ENCODE measurements around the gene OPTC.

The OPTC gene

DNA sequence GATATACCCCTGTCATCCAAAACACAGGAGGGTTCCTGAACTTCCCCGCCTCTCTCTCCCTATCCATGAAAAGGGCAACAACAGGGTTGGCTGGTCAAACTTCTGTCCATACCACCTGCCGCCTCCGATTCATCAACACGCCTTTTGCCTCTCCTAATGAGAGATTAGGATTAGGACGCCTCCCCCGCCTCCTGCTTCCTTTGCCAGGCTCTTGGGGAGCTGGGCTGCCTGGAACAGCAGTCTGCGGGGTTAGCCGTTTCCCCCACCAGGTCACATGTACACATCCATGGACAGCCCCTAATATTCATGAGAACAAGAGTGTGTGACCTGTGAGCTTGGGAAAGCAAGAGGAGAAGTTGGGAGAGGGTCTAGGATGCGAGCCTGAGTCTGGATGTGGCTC lies 2.3 kb upstream of the OPTC start:
- no peak for DNase-seq (ENCODE audit: low read depth, low spot score)

DNA sequence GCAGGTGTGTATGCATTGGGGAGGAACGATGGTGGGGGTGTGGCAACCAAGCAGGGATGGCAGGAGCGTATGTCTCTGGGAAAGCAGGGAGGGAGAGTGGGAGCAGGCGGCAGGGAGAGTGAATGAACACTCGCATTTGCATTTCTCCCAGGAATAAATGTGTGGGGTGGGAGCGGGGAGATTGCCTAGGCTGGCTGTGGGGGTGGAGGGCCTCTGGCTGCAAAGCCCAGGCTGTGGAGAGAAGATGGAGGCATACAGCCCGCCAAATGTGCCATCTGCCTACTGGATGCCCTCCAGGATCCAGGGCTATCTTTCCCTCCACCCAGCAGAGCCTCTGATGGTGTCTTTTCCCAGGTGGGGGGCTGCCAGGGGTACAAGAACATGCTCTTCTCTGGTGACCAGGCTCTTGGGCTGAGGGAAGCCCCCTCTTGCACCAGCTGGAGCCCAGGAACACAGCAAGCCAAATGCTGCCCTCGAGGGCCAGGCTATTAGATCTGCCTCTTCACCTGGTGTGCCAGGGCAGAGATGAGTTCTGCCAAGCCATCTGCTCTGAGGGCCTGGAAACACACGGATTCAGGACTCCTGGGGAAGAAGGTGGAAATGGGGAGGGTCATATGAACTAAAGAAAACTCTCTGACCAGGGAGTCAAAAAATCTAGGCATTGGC lies 1.7 kb upstream of the OPTC start:
- DNase-seq (ENCODE audit: low read depth, low spot score) = no peak

DNA sequence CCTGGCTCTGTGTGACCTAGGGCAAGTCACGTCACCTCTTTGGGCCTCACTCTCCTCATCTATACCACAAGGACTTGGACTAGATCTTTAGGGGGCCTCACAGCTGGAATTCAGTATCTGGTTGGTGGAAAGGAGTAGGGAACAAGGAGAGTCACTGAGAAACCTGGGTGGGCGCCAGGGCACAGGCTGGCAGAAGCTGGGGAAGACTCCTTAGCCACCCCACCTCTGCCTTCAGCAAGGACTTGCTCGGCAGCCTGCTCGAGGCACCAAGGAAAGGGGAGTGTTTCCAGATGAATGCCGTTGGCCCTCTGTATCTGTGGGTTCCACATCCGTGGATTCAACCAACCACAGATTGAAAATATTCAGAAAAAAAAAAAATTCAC lies 1.2 kb upstream of the OPTC start:
- no peak for DNase-seq (ENCODE audit: low read depth, low spot score)

DNA sequence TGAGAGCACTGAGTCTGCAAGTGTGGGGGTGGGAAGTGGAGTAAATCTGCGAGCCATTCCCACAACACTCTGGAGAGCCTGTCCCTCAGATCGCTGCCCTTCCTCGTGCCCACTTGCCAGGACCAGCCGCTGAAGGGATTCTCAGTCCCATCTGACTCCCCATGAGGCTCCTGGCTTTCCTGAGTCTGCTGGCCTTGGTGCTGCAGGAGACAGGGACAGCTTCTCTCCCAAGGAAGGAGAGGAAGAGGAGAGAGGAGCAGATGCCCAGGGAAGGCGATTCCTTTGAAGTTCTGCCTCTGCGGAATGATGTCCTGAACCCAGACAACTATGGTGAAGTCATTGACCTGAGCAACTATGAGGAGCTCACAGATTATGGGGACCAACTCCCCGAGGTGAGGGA lies 1.9 kb downstream of the OPTC start:
- no peak for DNase-seq (ENCODE audit: low read depth, low spot score)

- no peak for DNase-seq (ENCODE audit: low read depth, low spot score)
Measured at GRCh38 chr1:203497269-203497777, 3.4 kb downstream of the OPTC start.

GRCh38 chr1:203499643-203500278 lies 5.8 kb downstream of the OPTC start:
- no peak for DNase-seq (ENCODE audit: low read depth, low spot score)

- DNase-seq (ENCODE audit: low read depth, low spot score) = no peak
Measured at GRCh38 chr1:203500279-203500678, 6.3 kb downstream of the OPTC start.

DNA sequence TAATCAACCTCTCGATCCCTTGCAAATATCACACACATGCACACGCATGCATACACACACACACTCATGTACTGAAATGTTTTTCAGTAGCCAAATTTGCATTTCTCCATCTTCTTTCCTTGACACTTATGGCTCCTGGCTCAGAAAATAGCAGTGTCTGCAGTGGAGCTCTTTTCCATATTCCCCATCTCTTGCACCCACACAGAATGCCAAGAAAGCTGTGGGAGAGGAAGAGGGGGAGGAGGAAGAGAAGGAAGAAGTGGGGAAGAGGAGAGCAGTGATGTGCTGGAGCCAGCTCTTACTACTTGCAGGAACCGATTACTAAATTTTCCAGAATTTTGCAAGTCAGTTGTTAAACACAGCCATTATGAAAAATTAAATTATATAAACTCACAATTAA lies 9.9 kb downstream of the OPTC start:
- no peak for DNase-seq (ENCODE audit: low read depth, low spot score)

- DNase-seq (ENCODE audit: low read depth, low spot score) = peak; percentile 73
Measured at GRCh38 chr1:203504400-203505250, 10.7 kb downstream of the OPTC start.

- DNase-seq (ENCODE audit: low read depth, low spot score) = no peak
Measured at GRCh38 chr1:203505526-203506204, 11.7 kb downstream of the OPTC start.

DNA sequence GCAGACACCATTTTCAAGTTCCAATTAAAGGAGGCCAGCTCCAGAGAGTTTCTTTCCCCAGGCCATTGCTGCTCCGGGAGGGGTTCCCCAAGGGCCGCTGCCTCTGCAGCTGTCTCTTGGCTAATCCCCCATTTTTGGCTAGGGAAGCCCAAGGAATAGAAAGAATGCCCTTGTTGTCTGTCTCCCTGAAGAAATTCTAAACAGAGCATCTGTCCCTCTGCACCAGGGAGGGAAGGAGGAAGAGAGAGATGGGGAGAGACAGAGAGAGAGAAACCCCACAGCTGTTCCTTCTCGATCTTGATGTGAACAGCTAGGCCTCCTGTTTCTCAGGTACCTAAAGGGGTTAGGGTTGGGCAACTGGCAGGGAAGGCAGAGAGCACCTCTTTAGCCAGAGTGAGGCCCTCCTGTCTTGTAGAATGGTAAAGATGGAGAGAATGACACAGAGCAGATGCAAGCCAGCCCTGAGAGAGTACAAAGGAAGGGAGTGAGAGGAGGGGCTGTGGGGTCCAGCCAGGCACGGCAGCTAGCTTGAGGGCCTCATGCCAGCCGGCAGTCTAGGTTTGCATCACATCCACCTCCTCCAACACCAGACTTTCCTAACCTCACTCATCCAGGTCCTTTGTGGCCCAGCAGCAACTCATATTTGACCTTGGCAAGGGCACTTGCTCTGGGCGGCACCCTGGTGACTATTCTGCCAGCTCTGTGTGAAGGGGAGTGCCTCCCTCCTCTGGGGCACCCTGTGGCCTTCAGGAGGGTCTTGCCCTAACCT lies 13.1 kb downstream of the OPTC start:
- no peak for DNase-seq (ENCODE audit: low read depth, low spot score)

GRCh38 chr1:203507759-203508158 lies 13.8 kb downstream of the OPTC start:
- DNase-seq (ENCODE audit: low read depth, low spot score) = no peak

- no peak for DNase-seq (ENCODE audit: low read depth, low spot score)
Measured at GRCh38 chr1:203508463-203509073, 14.6 kb downstream of the OPTC start.

- DNase-seq (ENCODE audit: low read depth, low spot score) = no peak
Measured at GRCh38 chr1:203509135-203509534, 15.2 kb downstream of the OPTC start.

- DNase-seq (ENCODE audit: low read depth, low spot score) = no peak
Measured at GRCh38 chr1:203511513-203511912, 17.6 kb downstream of the OPTC start.

DNA sequence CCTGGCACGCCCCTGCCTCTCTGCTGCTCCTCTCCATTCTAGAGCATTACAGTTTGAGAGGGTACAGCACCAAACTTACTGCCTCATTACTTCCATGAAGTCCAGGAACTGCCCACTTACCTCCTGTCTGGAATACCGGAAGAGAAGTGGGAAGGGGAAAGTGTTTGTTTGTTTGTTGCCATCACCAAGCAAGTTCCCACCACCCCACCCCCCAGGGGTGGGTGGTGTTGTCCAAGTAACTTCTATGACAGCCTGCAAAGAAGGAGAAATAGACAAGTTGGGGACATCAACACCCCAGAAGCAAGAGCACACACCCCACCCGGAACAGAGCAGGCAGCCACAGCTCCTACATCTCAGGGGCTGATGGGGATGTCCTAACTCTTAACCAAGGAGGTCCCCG lies 18.0 kb downstream of the OPTC start:
- DNase-seq (ENCODE audit: low read depth, low spot score) = no peak

DNA sequence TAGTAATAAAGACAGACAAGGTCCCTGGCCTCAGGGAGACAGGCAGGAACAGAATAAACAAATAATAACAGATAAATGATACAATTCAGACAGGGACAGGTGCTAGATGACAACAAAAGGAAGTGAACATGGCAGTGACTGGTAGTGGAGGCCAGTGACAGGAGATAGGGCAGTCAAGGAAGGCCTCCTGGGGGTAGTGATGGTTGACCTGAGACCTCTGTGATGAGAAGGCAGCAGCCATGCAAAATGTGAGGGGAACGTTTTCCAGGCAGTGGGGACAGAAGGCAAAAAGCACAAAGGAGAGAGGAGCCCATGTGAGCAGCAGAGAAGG lies 18.5 kb downstream of the OPTC start:
- DNase-seq (ENCODE audit: low read depth, low spot score) = no peak

DNA sequence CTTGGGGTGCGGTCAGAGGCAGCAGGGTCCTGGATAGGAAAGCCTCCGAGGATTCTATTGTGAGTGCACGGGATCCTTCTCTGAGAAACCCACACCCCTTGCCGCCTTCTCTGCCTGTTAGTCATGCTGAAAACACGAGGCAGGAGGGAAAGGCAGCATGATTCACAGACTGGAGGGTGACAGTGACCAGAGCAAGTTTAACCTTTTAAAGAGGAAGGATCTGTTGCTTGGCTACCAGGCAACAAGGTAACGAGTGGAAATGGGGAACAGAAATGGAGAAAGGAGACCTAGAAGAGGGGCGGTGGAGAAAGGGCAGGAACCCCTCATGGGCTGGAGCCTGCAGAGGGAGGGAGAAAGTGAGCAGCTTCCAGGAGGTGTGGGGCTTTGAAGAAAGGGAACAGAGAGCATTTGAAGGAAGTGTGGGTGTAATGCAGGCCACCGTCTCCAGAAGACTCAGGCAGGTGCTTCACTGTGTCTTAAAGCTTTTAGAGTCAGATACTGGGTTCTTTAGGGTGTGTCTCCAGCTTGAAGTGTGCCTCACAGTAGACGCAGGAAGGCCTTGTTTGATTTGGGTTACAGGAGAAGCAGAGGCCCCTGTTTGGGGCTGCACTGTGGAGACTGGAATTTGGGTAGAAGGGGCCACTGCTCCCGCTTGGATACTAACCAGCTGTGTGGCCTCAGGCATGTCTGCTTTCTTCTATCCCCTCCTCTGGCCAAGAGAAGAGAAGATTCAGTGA lies 19.1 kb downstream of the OPTC start:
- DNase-seq (ENCODE audit: low read depth, low spot score) = peak; percentile 61

DNA sequence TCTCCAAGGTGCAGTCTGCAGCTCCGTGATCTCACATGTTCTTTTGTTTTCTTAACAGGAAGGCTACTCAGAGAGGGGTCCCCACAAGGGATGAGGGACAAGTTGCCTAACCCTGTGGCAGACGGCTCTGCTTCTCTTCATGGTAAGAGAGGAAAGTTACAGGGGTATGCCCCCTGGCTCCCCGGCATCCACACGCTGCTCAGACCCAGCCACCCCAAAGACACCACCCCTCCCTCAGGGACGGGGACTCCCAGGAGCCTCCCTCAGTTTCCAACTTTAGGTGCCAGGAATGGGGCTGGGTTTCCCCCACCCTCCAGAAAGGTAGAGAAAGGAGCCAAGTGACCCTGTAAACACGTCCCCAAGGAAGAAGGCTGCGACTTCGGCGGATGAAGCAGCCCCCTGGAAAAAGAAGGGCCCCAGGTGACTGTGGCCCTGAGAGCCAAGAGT lies 19.7 kb downstream of the OPTC start:
- DNase-seq (ENCODE audit: low read depth, low spot score) = no peak

- DNase-seq (ENCODE audit: low read depth, low spot score) = no peak
Measured at GRCh38 chr1:203516184-203516583, 22.2 kb downstream of the OPTC start.

Data from smooth muscle cell of the brain vasculature (primary cell).